ACC112 (cell line): Measurements from ENCODE around the gene TMA16.
"Not testable (repeated sequence)": the region's sequence is repeated elsewhere in the genome, so short reads cannot be mapped to it uniquely, and the experiment has no call there.

ENCODE experiments used
- H2AFZ ChIP-seq: fragments of 200-600 bp; sonication (generic); one replicate; pipeline ENCODE4 v1.6.0; 2017; ENCODE audit warnings: antibody characterized with exemption, low read length; ENCODE audit not compliant: unreplicated experiment
- H3K27ac ChIP-seq: fragments of 200-600 bp; sonication (generic); 2 replicates; pipeline ENCODE4 v1.5.1; 2014; ENCODE audit warnings: low read depth, mild to moderate bottlenecking, antibody characterized with exemption, low read length, moderate library complexity
- H3K27me3 ChIP-seq: fragments of 200-600 bp; sonication (generic); 2 replicates; pipeline ENCODE4 v1.6.1; 2014; ENCODE audit warnings: mild to moderate bottlenecking, antibody characterized with exemption, low read length, moderate library complexity, mixed read lengths; ENCODE audit not compliant: insufficient read depth
- H3K36me3 ChIP-seq: fragments of 200-600 bp; sonication (generic); 2 replicates; pipeline ENCODE4 v1.6.1; 2016; ENCODE audit warnings: mild to moderate bottlenecking, antibody characterized with exemption, low read length, moderate library complexity, mixed read lengths; ENCODE audit not compliant: insufficient read depth
- H3K4me1 ChIP-seq: fragments of 200-600 bp; sonication (generic); one replicate; pipeline ENCODE4 v1.6.1; 2016; ENCODE audit warnings: low read length, mixed read lengths; ENCODE audit not compliant: insufficient read depth, unreplicated experiment, control insufficient read depth
- H3K4me3 ChIP-seq: fragments of 200-600 bp; sonication (generic); 2 replicates; pipeline ENCODE4 v1.5.1; 2014; ENCODE audit warnings: mild to moderate bottlenecking, low read depth, low read length
- H3K79me2 ChIP-seq: fragments of 200-600 bp; sonication (generic); one replicate; pipeline ENCODE4 v1.6.0; 2016; ENCODE audit warnings: low read length; ENCODE audit not compliant: control insufficient read depth, unreplicated experiment, insufficient read depth

The TMA16 gene

GRCh38 chr4:163505374-163505773 lies 10.9 kb downstream of the TMA16 start:
- no peak overlapping the region for H3K4me3 ChIP-seq
- no peaks in the 10 kb centered on the region; the same call in 1 of the 2 replicates for H3K36me3 ChIP-seq
- no peak overlapping the region for H2AFZ ChIP-seq
- H3K27me3 ChIP-seq = no peaks in the 10 kb centered on the region
- peaks cover 78% of the 10 kb centered on the region for H3K79me2 ChIP-seq
- no peaks in the 10 kb centered on the region for H3K4me1 ChIP-seq
- no peak overlapping the region for H3K27ac ChIP-seq

- no peaks in the 10 kb centered on the region for H3K27me3 ChIP-seq
- H3K27ac ChIP-seq = no peak overlapping the region
- H3K36me3 ChIP-seq = peaks cover 29% of the 10 kb centered on the region
- no peak overlapping the region for H2AFZ ChIP-seq
- peaks cover 8% of the 10 kb centered on the region for H3K79me2 ChIP-seq
- H3K4me3 ChIP-seq = no peak overlapping the region
- no peaks in the 10 kb centered on the region for H3K4me1 ChIP-seq
These were observed 20.7 kb downstream of the TMA16 start for GRCh38 chr4:163515198-163515597.

DNA sequence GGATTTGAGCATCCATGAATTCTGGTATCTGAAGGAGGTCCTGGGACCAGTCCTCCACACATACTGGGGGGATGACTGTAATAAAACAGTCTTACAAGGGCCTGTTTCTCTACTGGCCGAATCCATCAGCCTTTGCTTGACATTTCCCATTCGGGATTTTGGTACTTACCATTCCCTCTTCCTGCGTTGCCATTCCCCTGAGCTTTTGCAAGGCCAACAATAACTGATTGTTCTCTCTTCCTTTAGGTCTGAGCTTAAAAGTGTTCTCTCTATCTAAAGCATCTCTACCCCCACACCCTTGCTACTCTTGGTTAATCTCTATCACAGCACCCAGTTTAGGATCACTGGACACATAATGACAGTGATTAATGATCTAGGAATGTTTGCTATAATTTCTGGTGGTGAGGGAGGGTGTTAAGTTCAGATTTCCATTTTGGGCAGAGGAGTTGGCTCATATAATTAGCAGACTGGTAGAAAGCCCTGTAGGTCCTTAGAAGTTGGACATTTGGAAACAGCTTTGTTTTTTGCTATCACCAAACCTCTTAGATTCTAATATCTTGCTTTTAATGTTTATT lies 29.4 kb downstream of the TMA16 start:
- peaks cover 37% of the 10 kb centered on the region for H3K36me3 ChIP-seq

DNA sequence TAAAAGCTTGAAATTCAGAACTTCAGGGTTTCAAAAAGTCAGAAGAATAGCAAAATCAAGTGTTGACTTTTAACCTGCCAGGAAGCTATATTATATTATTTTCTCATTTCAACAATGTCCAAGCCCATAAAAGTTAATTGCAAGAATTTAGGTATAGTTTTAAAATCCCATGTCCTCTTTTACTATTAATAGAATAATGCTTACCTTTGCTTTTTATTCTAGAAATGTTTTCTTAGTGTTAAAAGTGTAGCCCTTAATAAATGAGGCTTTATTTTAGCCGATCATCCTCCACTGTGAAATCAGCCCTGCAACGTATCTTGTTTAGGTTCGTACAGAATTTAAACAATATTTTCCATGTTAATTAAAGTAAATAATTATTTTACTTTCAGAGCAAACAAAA lies 31.5 kb downstream of the TMA16 start:
- Histone ChIP-seq H3K4me1 (peaks cover 9% of the 10 kb centered on the region), H3K27ac (no peak overlapping the region), H3K27me3 (no peaks in the 10 kb centered on the region), H3K79me2 (no peaks in the 10 kb centered on the region), H3K4me3 (no peak overlapping the region), H2AFZ (no peak overlapping the region), H3K36me3 (peaks cover 40% of the 10 kb centered on the region)

More for the DNA sequence above, 29.4 kb downstream of the TMA16 start:
- H3K4me1 ChIP-seq = peaks cover 9% of the 10 kb centered on the region
- H2AFZ ChIP-seq = no peak overlapping the region
- no peaks in the 10 kb centered on the region for H3K79me2 ChIP-seq
- H3K27me3 ChIP-seq = no peaks in the 10 kb centered on the region
- H3K4me3 ChIP-seq = no peak overlapping the region
- no peak overlapping the region for H3K27ac ChIP-seq

- peaks cover 43% of the 10 kb centered on the region for H3K36me3 ChIP-seq
- no peak overlapping the region for H3K27ac ChIP-seq
- H2AFZ ChIP-seq = no peak overlapping the region
- no peak overlapping the region for H3K4me3 ChIP-seq
- H3K27me3 ChIP-seq = no peaks in the 10 kb centered on the region
- H3K79me2 ChIP-seq = no peaks in the 10 kb centered on the region
- peaks cover 9% of the 10 kb centered on the region for H3K4me1 ChIP-seq
These were observed 32.7 kb downstream of the TMA16 start for GRCh38 chr4:163527172-163527571.

DNA sequence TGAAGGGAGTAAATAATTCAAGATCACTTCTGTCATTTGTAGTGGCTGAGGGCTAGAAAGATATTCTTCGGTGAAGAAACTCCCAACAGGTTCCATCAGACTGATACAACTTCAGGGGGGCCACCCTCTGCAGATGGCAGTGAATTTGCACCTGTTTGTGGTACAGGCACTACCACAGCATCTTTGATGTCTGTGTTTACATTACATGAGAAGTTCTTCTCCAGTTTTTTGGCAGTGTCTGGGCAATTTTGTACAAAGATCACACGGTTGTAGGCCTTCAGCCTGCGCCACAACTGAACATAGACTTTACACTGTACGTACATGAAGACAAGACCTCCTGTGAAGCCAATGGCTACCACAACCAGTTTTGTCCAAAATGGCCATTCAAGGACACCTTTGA lies 34.2 kb downstream of the TMA16 start:
- H2AFZ ChIP-seq = no peak overlapping the region
- peaks cover 43% of the 10 kb centered on the region for H3K36me3 ChIP-seq
- H3K27ac ChIP-seq = no peak overlapping the region
- peaks cover 4% of the 10 kb centered on the region for H3K4me1 ChIP-seq
- H3K4me3 ChIP-seq = no peak overlapping the region
- no peaks in the 10 kb centered on the region for H3K79me2 ChIP-seq
- no peaks in the 10 kb centered on the region for H3K27me3 ChIP-seq

DNA sequence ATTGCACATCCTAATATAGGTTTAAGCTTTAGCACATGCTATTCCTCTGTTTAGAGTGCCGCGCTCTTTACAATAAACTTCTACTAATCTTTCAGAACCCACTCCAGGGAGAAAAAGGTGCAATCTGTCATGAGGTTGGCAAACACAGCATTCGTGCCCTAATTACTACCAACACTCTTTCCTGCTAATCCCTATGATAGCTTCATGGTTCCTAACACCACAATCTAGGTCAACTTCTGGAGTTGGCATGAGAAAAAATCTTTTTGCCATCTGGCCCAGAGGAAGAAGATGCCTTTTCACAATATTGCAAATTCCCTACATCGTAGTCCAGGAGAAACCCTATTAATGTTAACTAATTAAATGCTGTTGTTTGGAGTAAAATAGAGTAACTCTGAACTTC lies 39.6 kb downstream of the TMA16 start:
- no peaks in the 10 kb centered on the region for H3K79me2 ChIP-seq

DNA sequence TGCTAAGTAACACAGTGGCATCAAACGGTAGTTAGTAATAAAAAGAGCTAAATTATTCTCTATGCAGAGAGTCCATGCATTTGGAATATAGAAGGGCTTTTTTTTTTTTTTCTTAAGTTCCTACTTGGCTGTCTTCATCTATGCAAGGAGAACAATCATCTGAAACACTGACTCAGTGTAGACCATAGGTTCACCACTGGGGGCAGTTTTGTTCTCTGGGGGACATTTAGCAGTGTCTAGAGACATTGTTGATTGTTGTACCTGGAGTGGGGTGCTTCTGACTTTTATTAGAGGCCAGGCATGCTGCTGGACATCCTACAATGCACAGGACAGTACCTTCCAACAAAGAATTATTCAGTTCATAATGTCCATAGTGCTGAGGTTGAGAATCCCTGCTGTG lies 41.2 kb downstream of the TMA16 start:
- Histone ChIP-seq H3K27me3 (no peaks in the 10 kb centered on the region), H3K79me2 (no peaks in the 10 kb centered on the region), H2AFZ (no peak overlapping the region), H3K27ac (no peak overlapping the region), H3K36me3 (peaks cover 7% of the 10 kb centered on the region; the same call in 1 of the 2 replicates), H3K4me1 (peaks cover 12% of the 10 kb centered on the region), H3K4me3 (no peak overlapping the region)

More for the DNA sequence above, 39.6 kb downstream of the TMA16 start:
- Histone ChIP-seq H3K36me3 (peaks cover 17% of the 10 kb centered on the region), H3K4me1 (no peaks in the 10 kb centered on the region), H2AFZ (no peak overlapping the region), H3K4me3 (no peak overlapping the region), H3K27me3 (no peaks in the 10 kb centered on the region), H3K27ac (no peak overlapping the region)

GRCh38 chr4:163536091-163536490 lies 41.6 kb downstream of the TMA16 start:
- Histone ChIP-seq H3K4me1 (peaks cover 16% of the 10 kb centered on the region), H3K36me3 (0 out of 2 replicates have a peak, but pooled peaks cover 2% of the 10 kb centered on the region)

GRCh38 chr4:163537114-163537513 lies 42.6 kb downstream of the TMA16 start:
- Histone ChIP-seq H3K4me3 (no peak overlapping the region), H3K4me1 (peaks cover 26% of the 10 kb centered on the region), H2AFZ (no peak overlapping the region), H3K27ac (no peak overlapping the region), H3K79me2 (no peaks in the 10 kb centered on the region), H3K27me3 (no peaks in the 10 kb centered on the region), H3K36me3 (no peaks in the 10 kb centered on the region)

More at GRCh38 chr4:163536091-163536490, 41.6 kb downstream of the TMA16 start:
- H3K27me3 ChIP-seq = no peaks in the 10 kb centered on the region
- no peak overlapping the region for H3K4me3 ChIP-seq
- no peak overlapping the region for H3K27ac ChIP-seq
- H3K79me2 ChIP-seq = no peaks in the 10 kb centered on the region
- no peak overlapping the region for H2AFZ ChIP-seq

GRCh38 chr4:163538820-163539219 lies 44.3 kb downstream of the TMA16 start:
- H3K4me3 ChIP-seq, H2AFZ ChIP-seq, H3K27ac ChIP-seq, H3K36me3 ChIP-seq, H3K27me3 ChIP-seq, H3K79me2 ChIP-seq: not testable (repeated sequence)
- peaks cover 35% of the 10 kb centered on the region for H3K4me1 ChIP-seq
